ENCODE results near the gene SYP.

DNA sequence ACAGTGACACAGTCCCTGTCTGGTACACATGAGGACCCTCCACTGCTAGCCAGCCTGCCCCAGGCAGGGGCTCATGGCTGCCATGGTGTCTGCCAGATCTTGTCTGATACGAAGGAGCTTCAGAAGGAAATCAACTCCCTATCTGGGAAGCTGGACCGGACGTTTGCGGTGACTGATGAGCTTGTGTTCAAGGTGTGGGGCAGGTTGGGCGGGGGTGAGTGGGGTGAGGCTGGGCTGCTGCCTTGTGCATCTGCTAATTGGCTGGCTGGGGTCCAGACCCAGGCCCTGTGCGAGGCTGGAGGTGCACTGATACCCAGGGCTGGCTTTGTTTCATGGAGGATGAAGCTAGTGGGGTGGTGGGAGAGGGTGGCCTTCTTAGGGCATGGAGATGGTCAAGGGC lies 49.1 kb upstream of the SYP start:
- TF ChIP-seq, protein P1, sequence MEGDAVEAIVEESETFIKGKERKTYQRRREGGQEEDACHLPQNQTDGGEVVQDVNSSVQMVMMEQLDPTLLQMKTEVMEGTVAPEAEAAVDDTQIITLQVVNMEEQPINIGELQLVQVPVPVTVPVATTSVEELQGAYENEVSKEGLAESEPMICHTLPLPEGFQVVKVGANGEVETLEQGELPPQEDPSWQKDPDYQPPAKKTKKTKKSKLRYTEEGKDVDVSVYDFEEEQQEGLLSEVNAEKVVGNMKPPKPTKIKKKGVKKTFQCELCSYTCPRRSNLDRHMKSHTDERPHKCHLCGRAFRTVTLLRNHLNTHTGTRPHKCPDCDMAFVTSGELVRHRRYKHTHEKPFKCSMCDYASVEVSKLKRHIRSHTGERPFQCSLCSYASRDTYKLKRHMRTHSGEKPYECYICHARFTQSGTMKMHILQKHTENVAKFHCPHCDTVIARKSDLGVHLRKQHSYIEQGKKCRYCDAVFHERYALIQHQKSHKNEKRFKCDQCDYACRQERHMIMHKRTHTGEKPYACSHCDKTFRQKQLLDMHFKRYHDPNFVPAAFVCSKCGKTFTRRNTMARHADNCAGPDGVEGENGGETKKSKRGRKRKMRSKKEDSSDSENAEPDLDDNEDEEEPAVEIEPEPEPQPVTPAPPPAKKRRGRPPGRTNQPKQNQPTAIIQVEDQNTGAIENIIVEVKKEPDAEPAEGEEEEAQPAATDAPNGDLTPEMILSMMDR (IDR thresholded peaks at IDR 0.05), result no peak
- TF ChIP-seq POLR2A (IDR thresholded peaks at IDR 0.05), result no peak
